H4 (cell line): ENCODE results near the gene RAB11B. TPM values are rescaled to one million over a fixed set of nuclear protein-coding genes. Genes with fewer than 3 reads are reported as not detected.
"Not testable (repeated sequence)": the region's sequence is repeated elsewhere in the genome, so short reads cannot be mapped to it uniquely, and the experiment has no call there.

Experiments used
- DNase-seq: peaks from one replicate; pipeline ENCODE4 v3.0.0-alpha.2; 2015; ENCODE audit warnings: low spot score
- total RNA-seq: library from RNA; depleted of rRNA; stranded (reverse); fragments of >200 nt; shearing (Covaris generic); gene quantifications from 2 replicates; pipeline ENCODE4 v1.2.3, GENCODE V29; 2014

The RAB11B gene
- total RNA-seq, 1 experiment from 2014 or later: 11.8 TPM

DNA sequence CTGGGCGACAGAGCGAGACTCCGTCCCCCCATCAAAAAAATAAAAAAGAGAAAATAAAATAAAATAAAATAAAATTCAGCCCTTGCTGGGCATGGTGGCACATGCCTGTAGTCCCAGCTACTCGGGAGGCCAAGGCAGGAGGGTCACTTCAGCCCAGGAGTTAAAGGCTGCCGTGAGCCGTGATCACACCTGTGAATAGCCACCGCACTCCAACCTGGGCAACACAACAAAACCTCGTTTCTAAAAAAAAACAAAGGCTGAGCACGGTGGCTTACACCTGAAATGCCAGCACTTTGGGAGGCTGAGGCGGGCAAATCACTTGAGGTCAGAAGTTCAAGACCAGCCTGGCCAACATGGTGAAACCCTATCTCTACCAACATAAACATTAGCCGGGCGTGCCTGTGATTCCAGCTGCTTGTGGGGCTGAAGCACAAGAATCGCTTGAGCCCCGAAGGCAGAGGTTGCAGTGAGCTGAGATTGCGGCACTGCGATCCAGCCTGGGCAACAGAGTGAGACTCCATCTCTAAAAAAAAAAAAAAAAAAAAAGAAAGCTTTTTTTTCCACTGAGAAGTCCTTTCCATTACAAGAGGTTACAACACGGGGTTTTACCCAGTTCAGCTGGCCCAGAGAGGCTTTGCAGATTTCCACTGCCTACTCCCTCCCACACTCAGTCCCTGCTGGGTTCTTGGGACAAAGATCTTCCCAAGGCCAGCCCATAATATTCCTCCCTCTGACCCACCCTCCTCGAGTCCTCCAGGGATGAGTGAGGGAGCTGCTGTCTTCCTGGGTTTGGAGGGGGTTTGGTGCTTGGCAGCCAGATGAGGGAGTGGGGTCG, 19.8 kb upstream of the RAB11B start:
- peak; percentile 81 for DNase-seq

- no peak for DNase-seq
These were observed 19.0 kb upstream of the RAB11B start for GRCh38 chr19:8371011-8371804.

DNA sequence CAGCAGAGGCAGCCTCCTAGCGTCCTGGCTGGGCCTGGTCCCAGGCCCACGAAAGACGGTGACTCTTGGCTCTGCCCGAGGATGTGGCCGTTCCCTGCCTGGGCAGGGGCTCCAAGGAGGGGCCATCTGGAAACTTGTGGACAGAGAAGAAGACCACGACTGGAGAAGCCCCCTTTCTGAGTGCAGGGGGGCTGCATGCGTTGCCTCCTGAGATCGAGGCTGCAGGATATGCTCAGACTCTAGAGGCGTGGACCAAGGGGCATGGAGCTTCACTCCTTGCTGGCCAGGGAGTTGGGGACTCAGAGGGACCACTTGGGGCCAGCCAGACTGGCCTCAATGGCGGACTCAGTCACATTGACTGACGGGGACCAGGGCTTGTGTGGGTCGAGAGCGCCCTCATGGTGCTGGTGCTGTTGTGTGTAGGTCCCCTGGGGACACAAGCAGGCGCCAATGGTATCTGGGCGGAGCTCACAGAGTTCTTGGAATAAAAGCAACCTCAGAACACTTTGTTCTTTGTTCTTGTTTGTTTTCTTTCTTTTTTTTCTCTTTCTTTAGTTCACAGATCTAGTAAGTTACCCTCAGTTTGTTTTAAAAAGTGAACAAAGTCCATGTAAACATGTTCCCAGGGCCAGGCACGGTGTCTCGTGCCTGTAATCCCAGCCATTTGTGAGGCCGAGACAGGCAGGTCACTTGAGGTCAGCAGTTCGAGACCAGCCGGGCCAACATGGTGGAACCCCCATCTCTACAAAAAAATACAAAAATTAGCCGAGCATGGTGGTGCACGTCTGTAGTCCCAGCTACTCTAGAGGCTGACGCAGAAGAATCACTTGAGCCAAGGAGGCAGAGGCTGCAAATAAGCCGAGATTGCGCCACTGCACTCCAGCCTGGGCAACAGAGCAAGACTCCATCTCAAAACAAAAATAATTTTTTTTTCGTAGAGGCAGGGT, 16.0 kb upstream of the RAB11B start:
- DNase-seq: peak; percentile 40

GRCh38 chr19:8375766-8376165, 14.4 kb upstream of the RAB11B start:
- not testable (repeated sequence) for DNase-seq

- not testable (repeated sequence) for DNase-seq
These were observed 13.7 kb upstream of the RAB11B start for GRCh38 chr19:8376373-8376974.

- DNase-seq: no peak
These were observed 12.6 kb upstream of the RAB11B start for GRCh38 chr19:8377598-8377997.

GRCh38 chr19:8379156-8379891, 10.8 kb upstream of the RAB11B start:
- DNase-seq: not testable (repeated sequence)

GRCh38 chr19:8384569-8384968, 5.6 kb upstream of the RAB11B start:
- not testable (repeated sequence) for DNase-seq

DNA sequence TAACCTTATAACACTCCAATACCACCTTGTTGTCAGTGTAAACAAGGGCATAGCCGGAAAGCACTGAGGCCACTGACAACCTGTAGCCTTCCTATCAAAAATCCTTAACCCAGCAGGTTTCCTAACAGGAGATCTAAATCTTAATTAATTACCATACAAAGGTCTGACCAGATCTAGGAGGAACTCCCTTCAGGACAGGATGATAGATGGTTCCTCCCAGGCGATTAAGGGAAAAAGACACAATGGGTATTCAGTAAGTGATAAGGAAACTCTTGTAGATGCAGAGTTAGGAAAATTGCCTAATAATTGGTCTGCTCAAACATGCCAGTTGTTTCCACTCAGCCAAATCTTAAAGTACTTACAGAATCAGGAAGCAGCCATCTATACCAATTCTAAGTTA, 5.1 kb upstream of the RAB11B start:
- not testable (repeated sequence) for DNase-seq

DNA sequence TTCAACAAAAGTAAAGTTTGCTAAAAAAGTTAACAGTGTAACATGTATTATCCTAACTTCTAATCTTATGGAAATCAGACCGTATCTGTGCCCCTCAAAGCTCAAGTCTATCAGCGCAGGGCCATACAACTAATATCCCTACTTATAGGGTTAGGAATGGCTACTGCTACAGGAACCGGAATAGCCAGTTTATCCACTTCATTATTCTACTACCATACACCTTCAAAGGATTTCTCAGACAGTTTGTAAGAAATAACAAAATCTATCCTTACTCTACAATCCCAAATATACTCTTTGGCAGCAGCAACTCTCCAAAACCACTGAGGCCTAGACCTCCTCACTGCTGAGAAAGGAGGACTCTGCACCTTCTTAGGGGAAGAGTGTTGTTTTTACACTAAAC, 4.6 kb upstream of the RAB11B start:
- not testable (repeated sequence) for DNase-seq

GRCh38 chr19:8386419-8386818, 3.7 kb upstream of the RAB11B start:
- not testable (repeated sequence) for DNase-seq

DNA sequence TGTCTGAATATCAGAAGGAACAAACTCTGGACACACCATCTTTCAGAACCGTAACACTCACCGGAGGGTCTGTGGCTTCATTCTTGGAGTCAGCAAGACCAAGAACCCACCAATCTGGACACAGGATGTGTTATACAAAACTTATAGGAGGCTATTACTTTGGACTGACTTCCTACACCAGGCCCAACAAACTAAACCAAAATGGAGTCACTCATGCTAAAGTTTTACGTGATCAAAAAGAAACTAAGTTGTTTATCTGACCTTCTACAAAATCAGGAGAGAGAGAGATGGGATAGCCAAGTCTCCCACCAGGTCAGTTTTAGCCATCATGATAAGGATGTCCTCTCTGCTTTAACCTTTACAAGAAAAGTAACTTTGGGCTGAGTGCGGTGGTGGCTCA, 3.2 kb upstream of the RAB11B start:
- DNase-seq: no peak

DNA sequence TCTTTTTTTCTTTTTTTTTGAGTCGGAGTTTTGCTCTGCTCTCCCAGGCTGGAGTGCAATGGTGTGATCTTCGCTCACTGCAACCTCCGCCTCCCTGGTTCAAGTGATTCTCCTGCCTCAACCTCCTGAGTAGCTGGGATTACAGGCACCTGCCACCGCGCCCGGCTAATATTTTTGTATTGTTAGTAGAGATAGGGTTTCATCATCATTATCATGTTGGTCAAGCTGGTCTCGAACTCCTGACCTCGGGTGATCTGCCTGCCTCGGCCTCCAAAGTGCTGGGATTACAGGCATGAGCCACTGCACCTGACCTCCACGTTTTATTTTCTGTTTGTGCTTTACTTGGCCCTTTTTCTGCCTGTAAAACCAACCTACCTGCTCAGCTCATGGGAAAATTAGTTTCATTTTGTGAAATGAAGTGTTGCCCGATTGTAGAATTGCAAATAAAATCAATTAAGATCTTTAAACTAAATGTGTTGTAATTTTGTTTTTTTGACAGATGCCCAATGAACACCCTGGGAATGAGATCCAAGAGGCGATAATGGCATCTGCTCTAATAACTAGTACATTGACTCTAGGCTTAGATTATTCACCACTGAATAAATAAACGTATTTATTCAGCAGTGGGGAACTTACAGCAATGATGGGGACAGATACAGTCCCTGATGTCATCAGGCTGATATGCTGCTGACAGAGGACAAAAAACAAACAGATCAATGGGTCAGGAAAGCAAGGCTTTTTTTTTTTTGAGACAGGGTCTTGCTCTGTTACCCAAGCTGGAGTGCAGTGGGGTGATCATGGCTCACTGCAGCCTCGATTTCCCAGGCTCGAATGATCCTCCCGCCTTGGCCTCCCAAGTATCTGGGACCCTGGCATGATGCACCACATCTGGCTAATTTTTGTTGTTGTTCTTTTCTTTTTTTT, 2.2 kb upstream of the RAB11B start:
- DNase-seq: no peak

DNA sequence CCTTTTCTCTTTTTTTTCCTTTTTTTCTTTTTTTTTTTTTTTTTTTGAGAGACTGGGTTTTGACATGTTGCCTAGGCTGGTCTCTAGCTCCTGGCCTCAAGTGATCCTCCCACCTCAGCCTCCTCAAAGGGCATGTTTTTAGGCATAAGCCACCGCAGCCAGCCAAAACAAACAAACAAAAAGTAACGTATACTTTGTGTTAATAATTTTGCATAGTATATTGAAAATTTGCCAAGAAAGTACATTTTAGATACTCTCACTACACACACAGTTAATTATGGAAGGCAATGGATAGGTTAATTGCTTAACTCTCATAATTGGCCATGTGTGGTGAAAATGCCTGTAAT, 1.6 kb upstream of the RAB11B start:
- no peak for DNase-seq

GRCh38 chr19:8390617-8390981, 439 bp downstream of the RAB11B start:
- peak; percentile 74 for DNase-seq

DNA sequence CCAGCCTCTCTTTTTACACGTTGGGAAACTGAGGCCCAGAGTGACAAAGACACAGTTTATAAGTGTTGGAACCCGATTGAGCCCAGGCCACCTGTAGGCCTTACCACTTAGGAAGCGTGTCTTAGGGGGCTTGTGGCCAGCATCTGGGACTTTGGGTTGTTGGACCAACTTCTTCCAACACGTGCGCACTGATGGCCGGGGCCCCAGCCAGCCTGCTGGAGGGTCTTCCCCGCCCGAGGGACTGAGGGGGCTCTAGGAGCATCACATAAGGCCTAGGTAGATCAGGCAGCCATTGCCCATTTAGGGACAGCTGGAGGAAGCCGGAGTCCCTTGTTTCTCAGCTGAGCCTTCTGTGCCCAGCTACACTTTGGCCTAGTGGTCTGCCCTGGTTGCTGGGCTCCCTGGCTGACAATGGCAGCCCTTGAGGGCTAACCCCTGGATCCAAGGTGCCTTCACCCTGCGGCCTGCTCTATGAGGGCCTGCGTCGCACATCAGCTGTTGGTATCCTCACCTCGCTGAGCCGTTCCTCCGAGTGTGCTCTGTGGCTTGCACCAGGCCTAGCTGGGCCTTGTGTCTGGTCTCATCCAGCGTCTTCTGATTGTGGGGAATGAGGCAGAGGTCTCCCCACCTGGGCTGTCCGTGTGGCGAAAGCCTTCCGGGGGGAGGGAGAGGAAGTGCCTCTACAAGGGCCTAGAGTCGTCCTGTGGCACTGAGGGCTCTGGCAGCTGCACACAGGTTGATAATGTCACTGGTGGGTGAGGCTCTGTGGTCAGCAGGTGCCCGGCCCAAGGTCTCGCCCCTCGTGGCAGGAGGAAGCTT, 1.2 kb downstream of the RAB11B start:
- DNase-seq: no peak

DNA sequence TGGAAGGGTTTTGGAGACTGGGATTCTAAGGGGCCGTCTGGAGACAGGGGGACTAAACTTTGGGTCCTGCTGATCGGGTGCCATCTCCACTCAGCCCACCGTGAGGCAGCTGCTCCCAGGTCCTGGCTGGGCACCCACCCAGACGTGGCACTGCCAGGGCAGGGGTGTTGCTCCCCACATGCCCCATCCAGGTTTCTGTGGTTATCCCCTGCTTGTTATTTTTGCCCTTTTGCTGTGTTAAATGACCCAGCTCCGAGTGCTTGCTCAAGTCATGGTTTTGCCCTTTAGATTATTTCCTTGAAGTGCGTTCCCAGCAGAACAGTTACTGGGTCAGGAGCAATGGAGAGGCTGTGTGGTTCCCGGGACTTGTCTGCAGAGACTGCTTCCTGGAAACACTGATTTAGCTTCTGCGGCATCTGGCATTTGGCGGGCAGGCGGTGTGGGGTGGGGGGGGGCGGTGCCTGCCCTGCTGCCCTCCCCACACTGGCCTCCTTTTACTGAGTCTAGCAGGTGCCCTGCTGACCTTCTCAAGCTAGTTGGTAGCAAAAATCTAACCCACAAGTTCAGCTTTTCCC, 1.9 kb downstream of the RAB11B start:
- DNase-seq: no peak

DNA sequence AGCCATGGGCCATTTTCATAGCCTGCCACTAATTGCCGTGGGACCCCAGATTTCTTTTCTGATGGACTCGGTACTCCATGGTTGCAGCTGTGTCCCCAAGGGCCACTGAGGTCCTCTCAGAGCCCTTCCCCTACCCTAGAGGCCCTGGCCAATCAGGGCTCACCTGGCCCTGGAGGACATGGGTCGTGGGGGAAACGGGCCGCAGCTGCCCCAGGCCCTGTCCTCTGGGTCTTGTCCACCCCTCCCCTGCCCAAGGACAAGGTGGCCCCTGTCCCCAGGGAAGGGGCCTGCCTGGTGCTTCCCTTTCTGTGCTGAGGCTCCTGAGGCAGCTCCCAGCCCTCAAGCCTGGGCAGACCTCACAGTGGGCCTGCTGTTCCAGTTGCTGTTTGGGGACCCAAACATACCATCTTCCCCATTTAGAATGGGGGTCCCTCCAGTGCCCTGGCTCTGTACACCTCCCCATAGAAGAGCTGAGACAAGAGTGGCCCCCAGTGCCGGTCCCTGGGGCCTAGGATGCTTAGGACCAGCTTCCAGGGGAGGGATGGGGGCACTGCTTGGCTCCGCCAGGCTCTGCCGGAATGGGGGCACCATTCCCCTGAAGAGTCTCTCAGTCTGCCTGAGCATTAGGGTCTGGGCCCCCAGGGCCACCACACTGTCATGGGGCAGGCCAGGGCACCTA, 3.2 kb downstream of the RAB11B start:
- DNase-seq: no peak
